Vagina (tissue), 2 donors: Measurements from ENCODE around the gene FGGY. TPM values are rescaled to one million over a fixed set of nuclear protein-coding genes. Genes with fewer than 3 reads are reported as not detected.

Experiments used
- DNase-seq, 2 donors: peaks; one replicate each; pipeline ENCODE4 v3.0.0-alpha.2; 2017; ENCODE audit errors: extremely low spot score in 2 of 2
- H3K27ac ChIP-seq: fragments of 200-600 bp; sonication (generic); one replicate; pipeline ENCODE4 v1.5.1; 2019
- H3K27me3 ChIP-seq: fragments of 200-600 bp; sonication (generic); one replicate; pipeline ENCODE4 v1.5.1; 2019
- H3K36me3 ChIP-seq, 2 donors: fragments of 200-600 bp; sonication (generic); one replicate each; pipeline ENCODE4 v1.5.1; 2017 to 2019
- H3K4me1 ChIP-seq: fragments of 200-600 bp; sonication (generic); one replicate; pipeline ENCODE4 v1.5.1; 2019
- H3K4me3 ChIP-seq, 2 donors: fragments of 200-600 bp; sonication (generic); 1 replicate in 1 of 2; 2 replicates in 1 of 2; pipeline ENCODE4 v1.5.1; 2016 to 2019
- H3K9me3 ChIP-seq: fragments of 200-600 bp; sonication (generic); one replicate; pipeline ENCODE4 v1.5.1; 2019
- CTCF ChIP-seq, 3 experiments: fragments of 450-650 bp in 2 of 3; fragments of 200-600 bp in 1 of 3; sonication (generic) in 1 of 3; IDR thresholded peaks; one replicate each; pipeline ENCODE4 v1.5.1; 2017 to 2019; ENCODE audit warnings: antibody characterized with exemption in 3 of 3, mild to moderate bottlenecking in 2 of 3, moderate library complexity in 2 of 3
- POLR2A ChIP-seq, 2 donors: fragments of 450-650 bp; IDR thresholded peaks; one replicate each; pipeline ENCODE4 v1.6.1; 2017; ENCODE audit warnings: antibody characterized with exemption in 2 of 2, mild to moderate bottlenecking in 2 of 2, moderate library complexity in 2 of 2
- POLR2AphosphoS5 ChIP-seq, 2 donors: sonication (generic); formaldehyde crosslinking; IDR thresholded peaks; one replicate each; pipeline ENCODE4 v1.9.0; 2017; ENCODE audit warnings: antibody characterized with exemption in 2 of 2, mild to moderate bottlenecking in 2 of 2, low read depth in 1 of 2; ENCODE audit not compliant: insufficient read depth in 1 of 2
- intact Hi-C: fragments of 100-400 bp; cut with DNase I; formaldehyde crosslinking; loops from one replicate; pipeline ENCODE4 v1.15.1; 2023
- total RNA-seq: library from RNA; depleted of rRNA; stranded (reverse); fragments of >200 nt; gene quantifications from one replicate; pipeline ENCODE4 v1.2.3, GENCODE V29; 2016

Gene FGGY
- total RNA-seq, 1 donor from 2014 or later: 11.8 TPM

- intact Hi-C loops: no loop called here
- H3K9me3 ChIP-seq: no peaks in the 10 kb centered on the region
- no peak overlapping the region for H3K27ac ChIP-seq
These were observed 400.4 kb downstream of the FGGY start for GRCh38 chr1:59697150-59697800.

GRCh38 chr1:59698386-59698785 is 401.5 kb downstream of the FGGY start:
- TF ChIP-seq POLR2AphosphoS5 (IDR thresholded peaks at IDR 0.05; ENCODE audit: insufficient read depth in 1 of 2, low read depth in 1 of 2) (no peak), CTCF (IDR thresholded peaks at IDR 0.05) (no peak), POLR2A (IDR thresholded peaks at IDR 0.05) (no peak)
- H3K4me3 ChIP-seq: no peak overlapping the region
- H3K9me3 ChIP-seq: no peaks in the 10 kb centered on the region
- intact Hi-C loops: no loop called here
- H3K4me1 ChIP-seq: peaks cover 27% of the 10 kb centered on the region
- no peak for DNase-seq
- no peaks in the 10 kb centered on the region for H3K36me3 ChIP-seq
- H3K27ac ChIP-seq: peak overlapping the region; percentile 20
- H3K27me3 ChIP-seq: no peaks in the 10 kb centered on the region

More at GRCh38 chr1:59697150-59697800, 400.4 kb downstream of the FGGY start:
- Histone ChIP-seq H3K36me3 (no peaks in the 10 kb centered on the region), H3K4me3 (no peak overlapping the region), H3K27me3 (no peaks in the 10 kb centered on the region), H3K4me1 (peaks cover 17% of the 10 kb centered on the region)
- TF ChIP-seq CTCF (IDR thresholded peaks at IDR 0.05): no peak
- no peak for TF ChIP-seq POLR2A (IDR thresholded peaks at IDR 0.05)
- no peak for TF ChIP-seq POLR2AphosphoS5 (IDR thresholded peaks at IDR 0.05; ENCODE audit: insufficient read depth in 1 of 2, low read depth in 1 of 2)
- DNase-seq: no peak

GRCh38 chr1:59699227-59699847 is 402.4 kb downstream of the FGGY start:
- Histone ChIP-seq H3K9me3 (no peaks in the 10 kb centered on the region), H3K4me3 (no peak overlapping the region), H3K27ac (peak overlapping the region; percentile 20), H3K27me3 (no peaks in the 10 kb centered on the region), H3K4me1 (peaks cover 35% of the 10 kb centered on the region), H3K36me3 (no peaks in the 10 kb centered on the region)
- peak in 1 of 2 donors; percentile 57 for TF ChIP-seq POLR2AphosphoS5 (IDR thresholded peaks at IDR 0.05; ENCODE audit: insufficient read depth in 1 of 2, low read depth in 1 of 2)
- TF ChIP-seq CTCF (IDR thresholded peaks at IDR 0.05): peak; percentile 83 to 98 (median 86)
- no peak for TF ChIP-seq POLR2A (IDR thresholded peaks at IDR 0.05)
- DNase-seq: no peak
- intact Hi-C loops: no loop called here

GRCh38 chr1:59701376-59701775 is 404.5 kb downstream of the FGGY start:
- Histone ChIP-seq H3K4me3 (no peak overlapping the region), H3K9me3 (no peaks in the 10 kb centered on the region), H3K27me3 (no peaks in the 10 kb centered on the region), H3K4me1 (peaks cover 47% of the 10 kb centered on the region), H3K36me3 (no peaks in the 10 kb centered on the region), H3K27ac (no peak overlapping the region)
- intact Hi-C loops: loop anchor here (5.0 to 10.0 kb wide), 4 partner anchors 53 to 957 kb away; partner anchors contain the start of genes FGGY and JUN
- no peak for TF ChIP-seq POLR2A (IDR thresholded peaks at IDR 0.05)
- no peak for TF ChIP-seq CTCF (IDR thresholded peaks at IDR 0.05)
- TF ChIP-seq POLR2AphosphoS5 (IDR thresholded peaks at IDR 0.05; ENCODE audit: insufficient read depth in 1 of 2, low read depth in 1 of 2): no peak
- no peak for DNase-seq
